T-cell (primary cell): ENCODE data around the gene RANBP17. TPM values are rescaled to one million over a fixed set of nuclear protein-coding genes. Genes with fewer than 3 reads are reported as not detected.
A peak's percentile ranks its signal among the peaks of the same experiment; 100 is the strongest.

Experiments
- ATAC-seq, 4 experiments: fragments of 200-7000 bp in 3 of 4; fragments of 150-1000 bp in 1 of 4; cut with Tn5 transposase; replicated peaks in 1 of 4; 1 replicate in 3 of 4; 2 replicates in 1 of 4; pipeline ENCODE4 v1.10.0; 2021; ENCODE audit warnings: moderate library complexity in 3 of 4, mild to moderate bottlenecking in 2 of 4, moderate number of reproducible peaks in 1 of 4
- CTCF ChIA-PET, 2 donors: fragments of 300-600 bp; sonication (Branson Sonifier 250); formaldehyde crosslinking; loops; one replicate each; lab custom pipeline; 2022; ENCODE audit warnings: antibody characterized with exemption in 2 of 2; lab: Charles Lee
- POLR2A ChIA-PET, 2 donors: fragments of 300-600 bp; sonication (Branson Sonifier 250); formaldehyde crosslinking; loops; one replicate each; lab custom pipeline; 2022; ENCODE audit warnings: antibody characterized with exemption in 2 of 2; lab: Charles Lee
- DNase-seq, 35 experiments: peaks; one replicate each; pipeline versions ENCODE4 v3.0.0 to v3.0.0-alpha.2; 2013 to 2023
- H3K27ac ChIP-seq: one replicate; pipeline ENCODE4 v1.5.1; 2013; ENCODE audit warnings: low read length
- H3K27me3 ChIP-seq, 2 experiments: replicated peaks in 1 of 2; 1 replicate in 1 of 2; 2 replicates in 1 of 2; pipeline versions ENCODE4 v1.6.1 to v1.7.0; 2013; ENCODE audit warnings: low read length in 1 of 2, mixed read lengths in 1 of 2; ENCODE audit not compliant: control insufficient read depth in 2 of 2, insufficient read depth in 2 of 2; ENCODE audit errors: extremely low read depth in 1 of 2
- H3K36me3 ChIP-seq, 2 donors: 1 replicate in 1 of 2; 2 replicates in 1 of 2; pipeline versions ENCODE4 v1.6.1 to v1.7.0; 2013; ENCODE audit warnings: low read length in 1 of 2; ENCODE audit not compliant: control insufficient read depth in 2 of 2, insufficient read depth in 1 of 2; ENCODE audit errors: extremely low read depth in 1 of 2
- H3K4me1 ChIP-seq, 2 experiments: 1 replicate in 1 of 2; 2 replicates in 1 of 2; pipeline versions ENCODE4 v1.6.1 to v1.7.0; 2013; ENCODE audit warnings: low read length in 2 of 2, mixed read lengths in 1 of 2; ENCODE audit not compliant: insufficient read depth in 2 of 2, control insufficient read depth in 1 of 2; ENCODE audit errors: extremely low read depth in 1 of 2
- H3K4me3 ChIP-seq, 2 donors: 1 replicate in 1 of 2; 2 replicates in 1 of 2; pipeline versions ENCODE4 v1.5.1 to v1.7.0; 2013; ENCODE audit warnings: mild to moderate bottlenecking in 2 of 2, low read length in 1 of 2, moderate library complexity in 1 of 2; ENCODE audit not compliant: control insufficient read depth in 1 of 2; ENCODE audit errors: extremely low read depth in 1 of 2
- H3K9me3 ChIP-seq: 2 replicates; pipeline ENCODE4 v1.7.0; 2013
- H3K27ac Mint-ChIP-seq, 2 donors: one replicate each; pipeline ENCODE4 v1.8.0; 2020 to 2021; ENCODE audit warnings: mild to moderate bottlenecking in 2 of 2, mixed read lengths in 2 of 2
- H3K27me3 Mint-ChIP-seq, 2 donors: one replicate each; pipeline ENCODE4 v1.8.0; 2021 to 2022; ENCODE audit warnings: mixed read lengths in 2 of 2
- H3K36me3 Mint-ChIP-seq: one replicate; pipeline ENCODE4 v1.8.0; 2021; ENCODE audit warnings: mixed read lengths
- H3K4me1 Mint-ChIP-seq, 3 donors: one replicate each; pipeline ENCODE4 v1.8.0; 2020 to 2022; ENCODE audit warnings: mixed read lengths in 3 of 3, mild to moderate bottlenecking in 1 of 3
- H3K4me3 Mint-ChIP-seq, 3 donors: one replicate each; pipeline ENCODE4 v1.8.0; 2020 to 2022; ENCODE audit warnings: mild to moderate bottlenecking in 3 of 3, mixed read lengths in 3 of 3, moderate library complexity in 3 of 3
- H3K9me3 Mint-ChIP-seq, 3 donors: one replicate each; pipeline ENCODE4 v1.8.0; 2020 to 2022; ENCODE audit warnings: mixed read lengths in 3 of 3
- WGBS: methylation state at CpG from one replicate; pipeline ENCODE4 v1.1.5; 2013; ENCODE audit warnings: missing lambda C conversion rate; ENCODE audit not compliant: insufficient coverage; 5-methylcytosine and 5-hydroxymethylcytosine counted together
- total RNA-seq, 35 experiments: library from RNA in 6 of 35; stranded (reverse) in 6 of 35; fragments of 120-200 nt in 1 of 35; gene quantifications; one replicate each; pipeline versions ENCODE4 v1.2.1 to v1.2.4 and lab custom pipeline; 2013 to 2026

Gene RANBP17
- total RNA-seq = under 1 TPM in 3 of 5 donors, not detected in 2; 0.41 to 0.62 (median 0.58) TPM
- total RNA-seq (2013) = 1.1 TPM
- total RNA-seq (lab: John Stamatoyannopoulos, UW) = 0 to 0.72 (median 0.09) reads per million in 29 experiments

GRCh38 chr5:170861917-170862766 lies at the start of gene RANBP17:
Gene RANBP17, plus strand, starts transcription at chr5:170862018.
- peak within 1 kb of the TSS in 1 of 3 donors; percentile 52 for H3K4me3 Mint-ChIP-seq
- ATAC-seq = no peak
- H3K27ac ChIP-seq = no peak within 1 kb of the TSS
- no peak within 1 kb of the TSS for H3K27ac Mint-ChIP-seq
- peak in 1 of 35 experiments; percentile 4 for DNase-seq
- H3K4me1 ChIP-seq = peaks cover 0 to 2% of the 10 kb centered on the region in 2 experiments
- H3K36me3 ChIP-seq = no peaks in the 10 kb centered on the region
- peaks cover 4 to 14% of the 10 kb centered on the region in 2 experiments for H3K27me3 ChIP-seq
- peaks cover 34 to 44% of the 10 kb centered on the region in 2 donors for H3K27me3 Mint-ChIP-seq
- 11% methylated on average over 87 of the region's 102 CpGs for WGBS
- ChIA-PET POLR2A (no interaction called here), CTCF (no interaction called here)
- peaks cover 19 to 21% (median 20%) of the 10 kb centered on the region in 3 donors for H3K9me3 Mint-ChIP-seq
- peaks cover 10% of the 10 kb centered on the region for H3K36me3 Mint-ChIP-seq
- H3K4me3 ChIP-seq = peak within 1 kb of the TSS in 1 of 2 donors; percentile 47
- H3K9me3 ChIP-seq = peaks cover 2% of the 10 kb centered on the region
- peaks cover 0 to 8% (median 6%) of the 10 kb centered on the region in 3 donors for H3K4me1 Mint-ChIP-seq

GRCh38 chr5:170813231-170813630 lies 48.6 kb upstream of the RANBP17 start:
- H3K4me3 ChIP-seq = no peak overlapping the region
- H3K27ac Mint-ChIP-seq = no peak overlapping the region
- ChIA-PET CTCF (no interaction called here), POLR2A (no interaction called here)
- peaks cover 6 to 11% of the 10 kb centered on the region in 2 donors for H3K27me3 Mint-ChIP-seq
- H3K27me3 ChIP-seq = no peaks in the 10 kb centered on the region
- H3K4me1 Mint-ChIP-seq = no peaks in the 10 kb centered on the region
- no peak for DNase-seq
- H3K9me3 Mint-ChIP-seq = no peaks in the 10 kb centered on the region
- no peaks in the 10 kb centered on the region for H3K36me3 ChIP-seq
- ATAC-seq = no peak
- no peaks in the 10 kb centered on the region for H3K36me3 Mint-ChIP-seq
- H3K4me1 ChIP-seq = no peaks in the 10 kb centered on the region
- H3K27ac ChIP-seq = no peak overlapping the region
- H3K9me3 ChIP-seq = no peaks in the 10 kb centered on the region
- no peak overlapping the region for H3K4me3 Mint-ChIP-seq
- 83% methylated on average over 3 of the region's 5 CpGs for WGBS

GRCh38 chr5:170817195-170817594 lies 44.6 kb upstream of the RANBP17 start:
- ATAC-seq (no peak), DNase-seq (no peak)
- Mint-ChIP-seq H3K27me3 (no peaks in the 10 kb centered on the region), H3K9me3 (no peaks in the 10 kb centered on the region), H3K27ac (no peak overlapping the region), H3K4me3 (no peak overlapping the region), H3K36me3 (no peaks in the 10 kb centered on the region), H3K4me1 (no peaks in the 10 kb centered on the region)
- no peak overlapping the region for H3K4me3 ChIP-seq
- no peaks in the 10 kb centered on the region for H3K4me1 ChIP-seq
- 40% methylated on average over 1 of the region's 3 CpGs for WGBS
- ChIA-PET POLR2A (interaction anchor here in 1 of 2 donors (1.0 kb wide), 1 partner anchor 10 kb away, joined by 4 read pairs; no protein-coding TSS in a partner anchor), CTCF (no interaction called here)
- H3K9me3 ChIP-seq = no peaks in the 10 kb centered on the region
- H3K36me3 ChIP-seq = no peaks in the 10 kb centered on the region
- no peaks in the 10 kb centered on the region for H3K27me3 ChIP-seq
- H3K27ac ChIP-seq = no peak overlapping the region

- no peak overlapping the region for H3K4me3 Mint-ChIP-seq
- ATAC-seq (no peak), DNase-seq (no peak)
- Histone ChIP-seq H3K9me3 (no peaks in the 10 kb centered on the region), H3K4me3 (no peak overlapping the region), H3K27me3 (no peaks in the 10 kb centered on the region), H3K27ac (no peak overlapping the region), H3K36me3 (no peaks in the 10 kb centered on the region), H3K4me1 (no peaks in the 10 kb centered on the region)
- H3K36me3 Mint-ChIP-seq = no peaks in the 10 kb centered on the region
- no peaks in the 10 kb centered on the region for H3K9me3 Mint-ChIP-seq
- CTCF ChIA-PET = no interaction called here
- POLR2A ChIA-PET = no interaction called here
- no CpG with 5 or more reads among the region's 1 CpG for WGBS
- no peaks in the 10 kb centered on the region for H3K4me1 Mint-ChIP-seq
- no peaks in the 10 kb centered on the region for H3K27me3 Mint-ChIP-seq
- no peak overlapping the region for H3K27ac Mint-ChIP-seq
These were observed 43.6 kb upstream of the RANBP17 start for GRCh38 chr5:170818232-170818631.

- H3K9me3 ChIP-seq = no peaks in the 10 kb centered on the region
- no peak overlapping the region for H3K27ac Mint-ChIP-seq
- H3K4me3 Mint-ChIP-seq = no peak overlapping the region
- CTCF ChIA-PET = no interaction called here
- H3K27me3 Mint-ChIP-seq = no peaks in the 10 kb centered on the region
- no peaks in the 10 kb centered on the region for H3K4me1 ChIP-seq
- no peaks in the 10 kb centered on the region for H3K9me3 Mint-ChIP-seq
- no peak for ATAC-seq
- no peak overlapping the region for H3K4me3 ChIP-seq
- H3K36me3 ChIP-seq = no peaks in the 10 kb centered on the region
- no peaks in the 10 kb centered on the region for H3K27me3 ChIP-seq
- no peak overlapping the region for H3K27ac ChIP-seq
- no peak for DNase-seq
- H3K4me1 Mint-ChIP-seq = no peaks in the 10 kb centered on the region
- POLR2A ChIA-PET = no interaction called here
- H3K36me3 Mint-ChIP-seq = no peaks in the 10 kb centered on the region
These were observed 42.0 kb upstream of the RANBP17 start for GRCh38 chr5:170819824-170820223.

GRCh38 chr5:170821257-170821800 lies 40.5 kb upstream of the RANBP17 start:
- Histone ChIP-seq H3K27me3 (no peaks in the 10 kb centered on the region), H3K4me3 (no peak overlapping the region), H3K27ac (no peak overlapping the region), H3K9me3 (no peaks in the 10 kb centered on the region), H3K4me1 (no peaks in the 10 kb centered on the region), H3K36me3 (no peaks in the 10 kb centered on the region)
- POLR2A ChIA-PET = no interaction called here
- no peaks in the 10 kb centered on the region for H3K9me3 Mint-ChIP-seq
- no peak for ATAC-seq
- H3K4me3 Mint-ChIP-seq = no peak overlapping the region
- H3K27ac Mint-ChIP-seq = no peak overlapping the region
- no peak for DNase-seq
- no peaks in the 10 kb centered on the region for H3K4me1 Mint-ChIP-seq
- CTCF ChIA-PET = no interaction called here
- no peaks in the 10 kb centered on the region for H3K36me3 Mint-ChIP-seq
- 90% methylated on average over 2 of the region's 4 CpGs for WGBS
- H3K27me3 Mint-ChIP-seq = no peaks in the 10 kb centered on the region
